NCI-H187 treated with DMSO at 0.1 percent for 48 hours (cell line): ENCODE measurements around the gene IGSF11.
"Not testable (repeated sequence)": the region's sequence is repeated elsewhere in the genome, so short reads cannot be mapped to it uniquely, and the experiment has no call there.

Source experiments
- DNase-seq: peaks from one replicate; lab custom pipeline; 2025; lab: John Stamatoyannopoulos, UW

Gene IGSF11

GRCh38 chr3:118868051-118868450 lies 166.6 kb downstream of the IGSF11 start:
- DNase-seq = no peak

GRCh38 chr3:118863731-118864322 lies 170.8 kb downstream of the IGSF11 start:
- DNase-seq = no peak

- no peak for DNase-seq
Observed at GRCh38 chr3:118859950-118860349, 174.7 kb downstream of the IGSF11 start.

GRCh38 chr3:118851466-118852193 lies 183.0 kb downstream of the IGSF11 start:
- not testable (repeated sequence) for DNase-seq

- no peak for DNase-seq
Observed at GRCh38 chr3:118850687-118851086, 184.0 kb downstream of the IGSF11 start.
